ENCODE results near the gene KRT74. TPM values are rescaled to one million over a fixed set of nuclear protein-coding genes. Genes with fewer than 3 reads are reported as not detected.

KRT74 gene
- total RNA-seq, 6 experiments from 2014 or later = not detected

DNA sequence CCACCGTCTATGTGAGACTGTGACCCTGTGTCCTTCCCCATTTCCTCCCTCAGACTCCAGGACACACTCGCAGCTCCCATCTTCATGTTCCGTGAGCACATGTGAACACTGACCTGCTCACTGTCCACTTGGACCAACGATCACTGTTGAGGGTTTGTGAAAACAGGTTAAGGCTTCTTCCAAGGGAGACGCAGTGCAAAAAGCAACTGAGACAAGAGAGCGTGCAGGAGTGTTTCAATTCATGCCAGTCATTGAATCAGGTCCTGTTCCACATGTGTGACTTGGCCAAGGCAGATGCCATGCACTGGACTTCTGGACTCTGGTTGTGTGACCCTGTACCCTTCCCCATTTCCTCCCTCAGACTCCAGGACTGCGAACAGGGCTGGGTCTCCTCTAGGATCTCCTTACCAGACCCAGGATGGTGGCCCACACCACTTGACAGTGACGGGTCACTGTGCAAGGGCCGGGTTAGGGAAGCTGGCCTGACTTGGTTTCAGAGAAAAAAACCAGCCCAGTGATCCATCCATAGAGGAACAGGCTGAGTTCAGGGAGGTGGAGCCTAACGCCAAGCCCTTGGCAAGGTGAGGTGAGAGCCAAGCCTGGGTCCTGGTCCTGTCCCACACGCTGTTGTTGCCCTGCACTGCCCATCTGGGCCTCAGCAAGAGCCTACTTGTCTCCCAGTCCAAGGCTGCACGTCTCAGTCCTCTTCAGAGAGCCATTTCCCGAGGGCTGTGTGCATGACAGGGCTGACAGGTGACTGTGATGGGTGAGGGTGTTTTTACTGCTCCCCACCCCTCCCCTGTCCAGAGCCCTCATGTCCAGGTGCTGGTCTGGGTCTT is 47.8 kb downstream of the KRT74 start:
- Histone ChIP-seq H3K4me3 (no peak overlapping the region), H3K36me3 (no peaks in the 10 kb centered on the region), H3K9me3 (no peaks in the 10 kb centered on the region), H3K27me3 (no peaks in the 10 kb centered on the region), H3K4me1 (no peaks in the 10 kb centered on the region), H3K27ac (no peak overlapping the region)
- ATAC-seq (no peak), DNase-seq (peak in 1 of 3 donors; percentile 16)
- WGBS (ENCODE audit: insufficient coverage, low coverage, low lambda C conversion rate, missing lambda C conversion rate) = 76% methylated on average over 7 of the region's 13 CpGs
- no peak for TF ChIP-seq POLR2A (IDR thresholded peaks at IDR 0.05)
- TF ChIP-seq, protein P1, sequence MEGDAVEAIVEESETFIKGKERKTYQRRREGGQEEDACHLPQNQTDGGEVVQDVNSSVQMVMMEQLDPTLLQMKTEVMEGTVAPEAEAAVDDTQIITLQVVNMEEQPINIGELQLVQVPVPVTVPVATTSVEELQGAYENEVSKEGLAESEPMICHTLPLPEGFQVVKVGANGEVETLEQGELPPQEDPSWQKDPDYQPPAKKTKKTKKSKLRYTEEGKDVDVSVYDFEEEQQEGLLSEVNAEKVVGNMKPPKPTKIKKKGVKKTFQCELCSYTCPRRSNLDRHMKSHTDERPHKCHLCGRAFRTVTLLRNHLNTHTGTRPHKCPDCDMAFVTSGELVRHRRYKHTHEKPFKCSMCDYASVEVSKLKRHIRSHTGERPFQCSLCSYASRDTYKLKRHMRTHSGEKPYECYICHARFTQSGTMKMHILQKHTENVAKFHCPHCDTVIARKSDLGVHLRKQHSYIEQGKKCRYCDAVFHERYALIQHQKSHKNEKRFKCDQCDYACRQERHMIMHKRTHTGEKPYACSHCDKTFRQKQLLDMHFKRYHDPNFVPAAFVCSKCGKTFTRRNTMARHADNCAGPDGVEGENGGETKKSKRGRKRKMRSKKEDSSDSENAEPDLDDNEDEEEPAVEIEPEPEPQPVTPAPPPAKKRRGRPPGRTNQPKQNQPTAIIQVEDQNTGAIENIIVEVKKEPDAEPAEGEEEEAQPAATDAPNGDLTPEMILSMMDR (IDR thresholded peaks at IDR 0.05) = no peak
- intact Hi-C loops (cut with DNase I) = no loop called here

DNA sequence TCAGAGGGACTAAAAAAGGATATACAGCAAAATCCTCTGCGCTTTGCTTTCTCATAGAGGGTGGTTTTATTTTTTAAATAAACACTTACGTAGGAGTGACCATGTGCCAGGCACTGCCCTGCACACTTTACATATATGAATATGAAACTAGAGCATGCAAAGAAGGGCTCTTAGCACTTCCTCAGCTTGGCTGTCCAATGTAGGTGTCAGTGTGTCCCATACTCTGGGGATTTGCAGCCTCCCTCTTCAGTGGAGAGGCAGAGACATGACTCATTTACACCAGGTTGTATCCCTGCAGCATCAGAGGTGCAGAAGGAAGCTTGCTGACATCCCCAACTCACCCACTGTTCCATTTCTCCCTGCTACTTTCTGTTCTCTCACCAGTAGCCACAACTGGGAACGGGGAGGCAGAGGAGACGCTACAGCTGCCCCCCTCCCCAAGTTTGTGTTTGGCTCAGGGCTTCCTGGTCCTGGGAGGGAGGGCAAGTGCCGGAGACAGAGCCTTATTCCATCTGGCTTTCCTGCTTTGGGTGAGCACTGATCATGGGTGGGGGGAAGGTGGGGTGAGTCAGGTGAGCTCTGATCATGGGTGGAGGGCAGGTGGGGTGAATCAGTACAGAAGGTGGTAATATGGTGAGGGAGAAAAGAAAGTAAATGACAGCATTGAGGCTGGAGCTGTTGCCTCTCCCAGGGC is 48.6 kb downstream of the KRT74 start:
- H3K27me3 ChIP-seq = no peaks in the 10 kb centered on the region
- H3K4me3 ChIP-seq = no peak overlapping the region
- ATAC-seq (no peak), DNase-seq (peak in 1 of 3 donors; percentile 31)
- H3K4me1 ChIP-seq = no peaks in the 10 kb centered on the region
- no peak overlapping the region for H3K27ac ChIP-seq
- no peaks in the 10 kb centered on the region for H3K36me3 ChIP-seq
- H3K9me3 ChIP-seq = no peaks in the 10 kb centered on the region
- WGBS (ENCODE audit: insufficient coverage, low coverage, low lambda C conversion rate, missing lambda C conversion rate) = 80% methylated on average over 3 of the region's 5 CpGs
- intact Hi-C loops (cut with DNase I) = no loop called here
- TF ChIP-seq POLR2A (IDR thresholded peaks at IDR 0.05) = no peak
- TF ChIP-seq, protein P1 (IDR thresholded peaks at IDR 0.05) = no peak

DNA sequence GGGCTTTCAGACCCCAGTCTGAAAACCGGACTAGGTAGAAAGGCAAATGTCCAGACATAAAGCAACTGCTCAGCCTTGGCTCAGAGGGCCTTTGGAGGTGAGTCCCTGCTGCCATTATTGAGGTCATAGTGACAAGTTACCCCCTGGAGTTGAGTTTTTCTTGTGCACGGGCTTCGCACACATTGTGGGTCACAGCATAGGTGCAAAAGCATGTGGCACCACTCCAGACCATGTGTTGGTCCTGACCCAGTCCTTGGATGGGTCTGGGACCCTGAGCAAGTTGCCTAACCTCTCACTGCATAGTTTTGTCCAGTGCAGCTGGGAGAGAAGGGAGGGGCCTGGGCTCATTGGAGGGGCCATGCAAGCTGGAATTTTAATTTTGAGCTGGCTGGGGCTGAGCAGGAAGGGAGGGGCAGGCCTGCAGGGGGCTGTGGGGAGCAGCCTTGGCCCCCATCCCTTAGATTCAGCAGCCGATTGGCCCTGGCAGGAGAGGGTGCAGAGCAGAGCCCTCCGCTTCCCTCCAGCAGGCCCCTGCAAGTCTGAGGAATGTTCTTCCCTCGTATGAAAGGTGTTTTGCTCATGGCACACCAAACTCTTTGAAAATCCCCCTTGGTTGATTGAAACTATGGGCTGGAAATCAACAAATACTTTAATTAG is 49.3 kb downstream of the KRT74 start:
- TF ChIP-seq, protein P1 (IDR thresholded peaks at IDR 0.05) = no peak
- no peak for TF ChIP-seq POLR2A (IDR thresholded peaks at IDR 0.05)
- no peak overlapping the region for H3K27ac ChIP-seq
- intact Hi-C loops (cut with DNase I) = no loop called here
- no peaks in the 10 kb centered on the region for H3K36me3 ChIP-seq
- DNase-seq (peak in 1 of 3 donors; percentile 22), ATAC-seq (no peak)
- no peaks in the 10 kb centered on the region for H3K9me3 ChIP-seq
- H3K4me3 ChIP-seq = no peak overlapping the region
- H3K4me1 ChIP-seq = no peaks in the 10 kb centered on the region
- WGBS (ENCODE audit: insufficient coverage, low coverage, low lambda C conversion rate, missing lambda C conversion rate) = 55% methylated on average over 2 of the region's 6 CpGs
- no peaks in the 10 kb centered on the region for H3K27me3 ChIP-seq

DNA sequence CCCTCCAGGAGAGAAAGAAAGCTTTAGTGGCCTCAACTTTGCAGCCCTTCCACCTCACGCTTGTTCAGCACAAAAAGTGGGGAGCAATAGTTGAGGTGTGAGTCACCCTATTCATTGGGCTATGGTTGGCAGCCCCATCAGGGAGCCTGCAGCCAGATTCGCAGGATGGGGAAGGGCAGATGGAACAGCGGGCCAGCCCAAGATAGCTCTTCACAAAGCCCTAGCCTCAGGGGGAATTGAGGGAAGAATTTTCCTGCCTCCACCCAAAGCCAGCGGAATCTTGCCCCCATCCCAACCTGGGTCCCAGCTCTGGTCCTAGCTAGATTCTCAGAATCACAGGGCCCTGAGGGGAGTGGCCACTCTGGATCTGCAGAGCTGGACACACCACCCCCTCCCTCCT is 49.8 kb downstream of the KRT74 start:
- 90% methylated on average over 2 of the region's 4 CpGs for WGBS (ENCODE audit: insufficient coverage, low coverage, low lambda C conversion rate, missing lambda C conversion rate)
- Histone ChIP-seq H3K27ac (no peak overlapping the region), H3K36me3 (no peaks in the 10 kb centered on the region), H3K9me3 (no peaks in the 10 kb centered on the region), H3K4me3 (no peak overlapping the region), H3K27me3 (no peaks in the 10 kb centered on the region), H3K4me1 (no peaks in the 10 kb centered on the region)
- no peak for TF ChIP-seq POLR2A (IDR thresholded peaks at IDR 0.05)
- TF ChIP-seq, protein P1 (IDR thresholded peaks at IDR 0.05) = no peak
- intact Hi-C loops (cut with DNase I) = no loop called here
- no peak for ATAC-seq
- DNase-seq = peak in 1 of 3 donors; percentile 25
